ENCODE data around the gene AFF1.
A peak's percentile ranks its signal among the peaks of the same experiment; 100 is the strongest.
"Not testable (repeated sequence)": the region's sequence is repeated elsewhere in the genome, so short reads cannot be mapped to it uniquely, and the experiment has no call there.

Gene AFF1

GRCh38 chr4:87012265-87012953 lies 77.6 kb downstream of the AFF1 start:
- DNase-seq, result no peak

DNA sequence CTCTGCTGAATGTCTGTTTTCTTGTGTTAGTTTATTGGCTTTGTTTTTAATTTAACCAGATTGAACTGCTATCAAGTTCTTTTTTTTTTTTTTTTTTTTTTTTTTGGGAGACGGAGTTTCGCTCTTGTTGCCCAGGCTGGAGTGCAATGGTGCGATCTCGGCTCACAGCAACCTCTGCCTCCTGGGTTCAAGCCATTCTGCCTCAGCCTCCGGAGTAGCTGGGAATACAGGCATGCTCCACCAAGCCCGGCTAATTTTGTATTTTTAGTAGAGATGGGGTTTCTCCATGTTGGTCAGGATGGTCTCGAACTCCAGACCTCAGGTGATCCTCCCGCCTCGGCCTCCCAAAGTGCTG lies 78.1 kb downstream of the AFF1 start:
- not testable (repeated sequence) for DNase-seq

GRCh38 chr4:87014284-87014782 lies 79.5 kb downstream of the AFF1 start:
- DNase-seq, result peak; percentile 77

GRCh38 chr4:87015416-87015815 lies 80.6 kb downstream of the AFF1 start:
- DNase-seq, result no peak

DNA sequence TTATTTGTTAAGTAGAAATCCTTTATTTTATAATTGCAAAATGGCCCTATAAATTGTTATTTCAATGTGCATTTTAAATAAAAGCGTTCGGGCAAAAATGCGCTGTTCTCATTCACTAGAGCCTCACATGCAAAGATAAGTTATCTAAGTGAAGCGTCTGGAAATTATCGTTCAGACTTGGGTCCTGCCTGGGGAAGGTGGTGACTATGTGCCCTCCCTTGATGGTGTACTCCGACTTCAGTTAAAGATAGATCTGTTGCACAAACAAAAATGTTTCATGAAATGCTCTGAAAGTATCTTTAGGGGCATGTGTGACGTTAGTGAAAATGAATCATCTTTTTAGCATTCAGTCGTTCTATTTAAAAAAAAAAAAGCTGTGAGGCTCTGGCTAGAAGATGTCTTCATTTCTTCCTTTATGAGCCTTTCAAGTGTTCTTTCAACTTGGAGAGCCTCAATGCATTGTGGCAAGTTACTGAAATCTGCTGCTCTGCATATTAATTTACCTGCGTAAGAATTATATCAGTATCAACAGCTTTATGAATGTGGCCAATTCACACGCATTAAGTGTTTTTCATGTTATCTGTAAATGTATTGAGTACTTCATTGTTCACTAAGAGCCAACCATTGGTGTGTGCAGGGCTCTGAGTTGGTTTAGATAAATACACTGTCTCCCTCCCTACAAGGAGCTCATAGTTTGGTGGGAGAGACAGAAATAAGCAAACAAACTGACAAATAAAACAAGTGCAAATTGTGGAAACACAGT lies 83.0 kb downstream of the AFF1 start:
- DNase-seq, result no peak

DNA sequence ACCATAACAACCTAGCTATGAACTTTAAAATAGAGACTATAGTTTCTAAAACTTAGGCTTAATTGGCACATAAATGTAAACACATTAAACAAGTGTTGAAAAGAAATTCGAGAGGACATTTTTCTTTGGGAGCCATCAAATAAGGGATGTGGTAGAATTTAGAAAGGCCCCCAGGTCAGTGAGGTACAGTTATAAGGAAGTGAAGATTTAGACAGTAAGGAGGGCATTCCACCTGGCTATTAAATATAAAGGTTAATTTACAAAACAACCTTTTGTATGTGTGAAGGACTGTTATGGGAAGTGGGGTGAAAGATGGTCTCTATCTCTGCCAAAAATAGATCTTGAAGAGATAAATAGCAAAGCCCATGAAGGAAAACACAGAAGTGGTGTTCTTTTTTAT lies 83.9 kb downstream of the AFF1 start:
- DNase-seq, result no peak

- no peak for DNase-seq
Measured at GRCh38 chr4:87019246-87019791, 84.5 kb downstream of the AFF1 start.

DNA sequence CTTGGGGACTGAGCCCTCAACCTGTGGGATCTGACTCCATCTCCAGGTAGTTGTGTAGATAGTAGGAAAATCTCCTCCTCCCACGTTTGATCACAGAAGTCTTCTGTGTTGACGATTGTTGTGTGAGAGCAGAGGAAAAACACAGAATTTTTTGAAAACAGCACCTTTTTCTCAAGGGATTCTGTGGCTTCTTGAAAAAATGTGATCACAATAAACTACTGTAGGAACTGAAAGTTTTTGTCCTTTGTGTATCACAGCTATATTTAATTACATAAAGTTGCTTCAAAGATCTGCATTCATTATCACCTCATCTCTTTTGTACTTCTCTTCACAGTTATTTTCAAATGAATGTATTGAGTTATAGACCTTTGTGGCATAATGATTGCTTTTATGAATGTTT lies 85.1 kb downstream of the AFF1 start:
- DNase-seq, result no peak

- no peak for DNase-seq
Measured at GRCh38 chr4:87024201-87024600, 89.4 kb downstream of the AFF1 start.

DNA sequence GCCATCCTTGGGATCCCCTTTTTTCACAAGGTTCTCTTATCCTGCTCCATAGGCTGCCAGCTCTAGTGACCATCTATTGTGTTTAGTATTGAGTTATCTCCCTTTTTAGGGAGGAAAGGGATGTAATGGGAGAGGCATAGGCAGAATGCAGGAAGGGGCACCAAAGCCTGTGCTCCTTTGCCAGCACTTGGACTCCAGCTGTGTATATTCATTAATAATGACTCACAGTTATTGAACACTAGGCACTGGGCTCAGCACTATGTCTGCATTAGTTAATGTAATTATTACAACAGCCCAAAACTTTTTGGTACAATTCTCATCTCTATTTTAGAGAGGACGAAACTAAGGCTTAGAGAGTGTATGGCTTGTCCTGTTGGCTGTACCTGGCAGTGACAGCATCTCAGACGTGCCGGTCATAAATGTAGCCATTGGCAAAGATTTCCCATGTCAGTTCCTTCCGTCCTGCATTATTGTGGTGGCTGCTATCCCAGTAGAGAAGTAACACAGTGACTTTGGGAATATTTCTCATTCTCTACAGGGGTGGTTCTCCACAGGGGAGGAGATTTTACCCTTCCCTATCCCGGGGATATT lies 90.3 kb downstream of the AFF1 start:
- no peak for DNase-seq

DNA sequence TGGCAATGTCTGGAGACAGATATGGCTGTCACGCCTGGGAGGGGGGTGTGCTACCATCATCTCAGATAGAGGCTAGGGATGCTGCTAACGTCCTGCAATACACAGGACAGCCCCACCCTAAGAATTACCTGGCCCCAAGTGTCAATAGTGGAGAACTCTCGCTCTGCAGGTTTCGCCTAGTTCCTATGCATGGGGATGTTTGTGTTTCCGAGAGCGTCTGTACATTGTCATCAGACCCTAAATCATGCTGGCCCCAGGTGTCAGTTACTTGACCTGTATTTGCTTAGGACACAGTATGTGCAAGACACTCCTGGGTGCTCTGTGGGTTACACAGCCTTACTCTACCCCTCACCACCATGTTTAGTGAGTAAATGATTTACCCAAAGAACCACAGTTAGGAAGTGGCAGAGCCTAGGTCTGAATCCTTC lies 90.8 kb downstream of the AFF1 start:
- no peak for DNase-seq

GRCh38 chr4:87026800-87027495 lies 92.1 kb downstream of the AFF1 start:
- DNase-seq, result peak; percentile 77

DNA sequence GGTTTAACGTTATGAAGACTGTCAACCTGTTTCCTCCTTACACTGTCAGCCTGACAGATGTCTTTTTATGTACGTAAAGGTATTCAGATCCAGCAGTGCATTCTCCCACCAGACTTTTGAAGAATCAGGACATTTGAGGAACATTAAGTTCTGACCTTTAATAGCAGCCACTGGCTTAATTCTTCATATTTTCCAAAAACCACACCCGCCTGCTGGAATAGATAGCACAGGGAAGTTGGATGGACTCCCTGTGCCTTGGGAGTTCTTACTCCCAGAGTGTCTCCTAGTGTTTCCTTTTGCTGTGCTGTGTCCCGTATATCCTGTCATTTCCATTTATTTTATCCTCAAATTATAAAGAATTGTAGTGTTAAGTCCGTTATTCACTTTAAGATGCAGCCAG lies 94.5 kb downstream of the AFF1 start:
- DNase-seq, result no peak

GRCh38 chr4:87030124-87030523 lies 95.3 kb downstream of the AFF1 start:
- no peak for DNase-seq

- no peak for DNase-seq
Measured at GRCh38 chr4:87030755-87031441, 96.1 kb downstream of the AFF1 start.

DNA sequence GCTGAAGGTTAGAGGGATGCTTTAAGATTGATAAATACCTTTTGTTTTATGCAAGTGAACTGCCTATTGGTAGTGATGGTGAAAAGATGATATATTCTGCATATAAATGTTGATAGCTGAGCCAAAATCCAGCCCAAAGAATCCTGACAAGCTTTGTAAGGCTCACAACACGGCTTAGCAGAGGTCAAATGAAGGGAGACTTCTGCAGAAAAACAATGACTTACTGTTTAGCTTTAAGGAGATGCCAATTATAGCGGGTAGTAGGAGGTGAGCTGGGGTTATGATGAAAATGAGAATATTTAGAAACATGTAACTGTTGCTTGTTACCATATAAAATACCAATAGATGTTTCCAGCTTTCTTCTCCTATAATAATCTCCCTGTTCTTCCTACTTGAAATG lies 97.1 kb downstream of the AFF1 start:
- no peak for DNase-seq

DNA sequence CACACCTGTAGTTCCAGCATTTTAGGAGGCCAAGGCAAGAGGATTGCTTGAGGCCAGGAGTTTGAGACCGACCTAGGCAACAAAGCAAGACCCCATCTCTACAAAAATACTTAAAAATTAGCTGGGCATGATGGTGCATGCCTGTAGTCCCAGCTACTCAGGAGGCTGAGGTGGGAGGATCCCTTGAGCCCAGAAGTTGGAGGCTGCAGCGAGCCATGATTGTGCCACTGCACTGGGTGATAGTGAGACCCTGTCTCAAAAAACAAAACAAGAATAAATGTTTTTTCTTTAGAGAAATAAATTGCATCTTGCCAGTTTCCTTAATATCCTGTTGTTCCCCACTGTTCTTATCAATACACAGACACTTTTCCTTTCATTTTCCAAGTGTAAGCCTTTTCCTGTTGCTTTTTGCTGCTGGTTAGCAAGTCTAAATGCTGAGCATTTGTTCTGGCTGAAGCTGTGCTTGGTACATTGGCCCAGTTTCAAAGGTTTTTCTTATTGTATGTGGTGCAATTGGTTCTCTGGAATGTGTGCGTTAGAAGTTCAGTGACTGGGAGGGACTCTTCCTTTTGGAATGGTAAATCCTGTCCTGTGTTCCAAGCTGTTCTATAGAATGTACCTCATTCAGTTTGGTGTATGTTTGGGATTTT lies 98.2 kb downstream of the AFF1 start:
- no peak for DNase-seq

DNA sequence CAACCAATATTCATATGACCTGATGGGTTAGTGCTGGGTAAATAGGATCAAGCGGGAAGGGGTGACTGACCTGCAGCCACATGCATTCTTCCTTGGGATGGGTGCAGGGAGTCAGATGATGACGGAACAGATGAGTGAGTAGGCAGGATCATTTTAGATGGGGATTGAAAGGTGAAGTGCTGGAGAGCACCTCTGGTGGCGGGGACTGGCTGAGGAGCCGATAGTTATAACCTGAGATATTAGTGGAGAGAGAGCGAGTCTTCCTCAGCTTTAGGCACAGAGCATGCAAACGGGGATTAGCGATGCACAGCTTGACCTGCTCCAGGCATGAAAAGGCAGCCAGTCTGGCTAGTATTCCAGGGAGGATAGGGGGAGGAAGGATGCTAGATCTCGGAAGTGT lies 99.1 kb downstream of the AFF1 start:
- no peak for DNase-seq

GRCh38 chr4:87034527-87034926 lies 99.7 kb downstream of the AFF1 start:
- no peak for DNase-seq

GRCh38 chr4:87035881-87036509 lies 101.2 kb downstream of the AFF1 start:
- no peak for DNase-seq

GRCh38 chr4:87036713-87037112 lies 101.9 kb downstream of the AFF1 start:
- DNase-seq, result no peak

DNA sequence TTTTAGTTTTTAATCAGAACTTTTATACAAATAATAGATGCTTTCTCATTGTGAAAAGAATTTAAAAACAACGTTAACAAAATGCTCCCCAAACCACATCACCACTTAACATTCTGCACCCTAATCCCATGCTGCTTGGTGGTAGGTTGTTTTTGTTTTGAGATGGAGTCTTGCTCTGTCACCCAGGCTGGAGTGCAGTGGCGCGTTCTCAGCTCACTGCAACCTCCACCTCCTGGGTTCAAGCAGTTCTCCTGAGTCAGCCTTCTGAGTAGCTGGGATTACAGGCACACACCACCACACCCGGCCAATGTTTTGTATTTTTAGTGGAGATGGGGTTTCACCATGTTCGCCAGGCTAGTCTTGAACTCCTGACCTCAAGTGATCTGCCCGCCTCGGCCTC lies 102.4 kb downstream of the AFF1 start:
- DNase-seq, result not testable (repeated sequence)
